ENCODE data around the gene FUT9.
"Not testable (repeated sequence)": the region's sequence is repeated elsewhere in the genome, so short reads cannot be mapped to it uniquely, and the experiment has no call there.

Gene FUT9

GRCh38 chr6:96186094-96186493, 170.3 kb downstream of the FUT9 start:
- no peak for DNase-seq

- no peak for DNase-seq
Observed at GRCh38 chr6:96186516-96187195, 170.9 kb downstream of the FUT9 start.

GRCh38 chr6:96194675-96195074, 178.9 kb downstream of the FUT9 start:
- no peak for DNase-seq

GRCh38 chr6:96195272-96195671, 179.5 kb downstream of the FUT9 start:
- no peak for DNase-seq

- DNase-seq = no peak
Observed at GRCh38 chr6:96196633-96197032, 180.9 kb downstream of the FUT9 start.

GRCh38 chr6:96197241-96197640, 181.5 kb downstream of the FUT9 start:
- DNase-seq = no peak

- no peak for DNase-seq
Observed at GRCh38 chr6:96202571-96202970, 186.8 kb downstream of the FUT9 start.

- no peak for DNase-seq
Observed at GRCh38 chr6:96211341-96211740, 195.6 kb downstream of the FUT9 start.

- no peak for DNase-seq
Observed at GRCh38 chr6:96212066-96212465, 196.3 kb downstream of the FUT9 start.

- no peak for DNase-seq
Observed at GRCh38 chr6:96213784-96214183, 198.0 kb downstream of the FUT9 start.

GRCh38 chr6:96223695-96224094, 207.9 kb downstream of the FUT9 start:
- no peak for DNase-seq

GRCh38 chr6:96227135-96227534, 211.4 kb downstream of the FUT9 start:
- no peak for DNase-seq

GRCh38 chr6:96234444-96234843, 218.7 kb downstream of the FUT9 start:
- DNase-seq = no peak

GRCh38 chr6:96235927-96236326, 220.2 kb downstream of the FUT9 start:
- DNase-seq = no peak

GRCh38 chr6:96236471-96236870, 220.7 kb downstream of the FUT9 start:
- no peak for DNase-seq

- DNase-seq = no peak
Observed at GRCh38 chr6:96237638-96238347, 222.0 kb downstream of the FUT9 start.

- DNase-seq = no peak
Observed at GRCh38 chr6:96246563-96246962, 230.8 kb downstream of the FUT9 start.

- DNase-seq = no peak
Observed at GRCh38 chr6:96249755-96250154, 234.0 kb downstream of the FUT9 start.

- DNase-seq = no peak
Observed at GRCh38 chr6:96257751-96258150, 242.0 kb downstream of the FUT9 start.

- DNase-seq = not testable (repeated sequence)
Observed at GRCh38 chr6:96260787-96261430, 245.1 kb downstream of the FUT9 start.
